T-helper 1 cell treated with Interleukin-12 subunit alpha and Interleukin-12 subunit beta and Interleukin-4 antibody, amounts not matched to agents 30 ng/mL and 1 ng/mL, for 36 hours (primary cell): Measurements from ENCODE around the gene PLD2. TPM values are rescaled to one million over a fixed set of nuclear protein-coding genes. Genes with fewer than 3 reads are reported as not detected.

ENCODE experiments used
- intact Hi-C: fragments of 100-400 bp; cut with micrococcal nuclease; formaldehyde crosslinking; loops from one replicate; pipeline ENCODE4 v1.15.1; 2024
- total RNA-seq: library from RNA; stranded (reverse); gene quantifications from 2 replicates; pipeline ENCODE4 v1.2.3, GENCODE V29; 2022

The PLD2 gene
- total RNA-seq, 1 donor from 2014 or later, result 37.2 TPM

DNA sequence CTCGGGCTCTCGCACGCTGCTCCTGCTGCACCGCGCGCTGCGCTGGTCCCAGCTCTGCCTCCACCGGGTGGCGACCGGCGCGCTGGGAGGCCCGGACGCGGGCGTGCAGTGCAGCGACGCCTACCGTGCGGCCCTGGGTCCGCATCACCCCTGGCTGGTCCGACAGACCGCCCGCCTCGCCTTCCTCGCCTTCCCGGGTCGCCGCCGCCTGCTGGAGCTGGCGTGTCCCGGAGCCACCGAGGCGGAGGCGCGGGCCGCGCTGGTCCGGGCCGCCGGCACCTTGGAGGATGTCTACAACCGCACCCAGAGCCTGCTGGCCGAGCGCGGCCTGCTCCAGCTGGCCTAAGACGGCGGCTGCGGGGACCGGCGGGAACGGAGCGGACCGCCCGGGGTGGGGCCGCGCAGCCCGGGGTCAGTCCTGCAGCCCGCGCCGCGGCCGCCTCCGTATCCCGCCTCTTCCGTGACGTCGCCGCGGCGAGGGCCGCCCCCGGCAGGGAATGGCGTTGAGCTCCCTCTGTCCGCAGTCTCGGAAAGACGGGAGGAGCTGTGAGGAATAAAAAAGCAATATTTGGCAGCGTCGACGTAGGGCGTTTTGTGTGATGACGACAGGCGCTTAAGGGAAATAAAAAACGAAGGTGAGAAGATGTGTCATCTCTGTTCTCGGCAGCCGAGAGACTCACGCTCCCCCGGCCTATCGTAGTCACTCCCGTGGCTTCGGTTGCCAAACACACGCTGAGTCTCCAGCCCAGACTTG is 16.8 kb upstream of the PLD2 start:
- intact Hi-C loops, result loop anchor here (1.0 to 10.0 kb wide), 8 partner anchors 17 to 1155 kb away; partner anchors contain the start of genes ARRB2, CTNS, MED11 and MINK1

DNA sequence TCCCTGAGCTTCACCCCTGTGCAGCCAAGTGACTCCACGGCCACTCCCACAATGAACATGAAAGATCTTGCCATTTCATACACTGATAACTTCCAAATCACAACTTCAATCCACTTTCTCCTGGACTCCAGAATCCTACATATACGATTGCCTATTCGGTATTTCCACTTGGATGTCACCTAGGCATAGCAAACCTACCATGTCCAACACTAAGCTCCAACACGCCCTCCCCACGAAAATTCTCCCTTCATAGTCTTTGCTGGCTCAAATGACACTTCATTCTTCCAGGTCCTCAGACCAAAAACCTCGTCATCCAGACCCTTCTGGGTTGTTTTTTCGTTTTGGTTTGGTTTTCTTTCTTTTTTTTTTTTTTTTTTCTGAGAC is 16.3 kb upstream of the PLD2 start:
- intact Hi-C loops, result loop anchor here (1.0 to 10.0 kb wide), 7 partner anchors 16 to 1156 kb away; partner anchors contain the start of genes ARRB2, CTNS, MED11 and MINK1

DNA sequence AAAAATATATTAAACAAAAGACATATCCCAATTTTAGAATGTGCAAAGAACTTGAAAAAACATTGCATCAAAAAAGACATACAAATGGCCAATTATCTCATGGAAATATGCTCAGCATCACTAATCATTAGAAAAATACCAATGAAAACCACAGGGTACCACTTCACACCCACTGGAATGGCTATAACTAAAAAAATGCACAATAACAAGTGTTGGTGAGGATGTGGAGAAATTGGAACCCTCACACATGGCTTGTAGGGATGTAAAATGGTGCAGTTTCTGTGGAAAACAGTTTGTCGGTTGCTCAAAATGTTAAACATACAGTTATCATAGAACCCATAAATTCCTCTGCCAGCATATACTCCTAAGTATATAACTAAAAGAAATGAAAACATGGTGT is 11.8 kb upstream of the PLD2 start:
- intact Hi-C loops, result loop anchor here (5.0 to 10.0 kb wide), 3 partner anchors 428 to 1160 kb away; partner anchors contain the start of genes CTNS, CYB5D2, SHPK and UBE2G1

DNA sequence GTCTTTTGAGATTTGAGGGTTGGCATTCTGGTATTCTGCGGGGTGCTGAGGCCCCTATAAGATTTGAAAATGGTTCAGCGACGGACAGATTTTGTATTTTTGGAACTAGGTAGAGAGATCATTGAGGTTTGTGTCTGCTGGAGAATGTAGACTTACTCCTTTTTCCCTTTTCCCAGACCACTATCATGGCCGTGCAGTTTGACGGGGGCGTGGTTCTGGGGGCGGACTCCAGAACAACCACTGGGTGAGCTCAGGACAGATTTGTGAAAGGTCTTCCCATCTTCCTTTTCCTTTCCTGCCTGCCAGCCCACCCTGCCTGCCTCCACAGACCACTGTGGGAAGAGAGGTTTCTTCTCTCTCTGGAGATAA is 10.4 kb upstream of the PLD2 start:
- intact Hi-C loops, result loop anchor here (1.0 to 10.0 kb wide), 8 partner anchors 11 to 1162 kb away; partner anchors contain the start of genes ARRB2, CHRNE, CTNS and CYB5D2

DNA sequence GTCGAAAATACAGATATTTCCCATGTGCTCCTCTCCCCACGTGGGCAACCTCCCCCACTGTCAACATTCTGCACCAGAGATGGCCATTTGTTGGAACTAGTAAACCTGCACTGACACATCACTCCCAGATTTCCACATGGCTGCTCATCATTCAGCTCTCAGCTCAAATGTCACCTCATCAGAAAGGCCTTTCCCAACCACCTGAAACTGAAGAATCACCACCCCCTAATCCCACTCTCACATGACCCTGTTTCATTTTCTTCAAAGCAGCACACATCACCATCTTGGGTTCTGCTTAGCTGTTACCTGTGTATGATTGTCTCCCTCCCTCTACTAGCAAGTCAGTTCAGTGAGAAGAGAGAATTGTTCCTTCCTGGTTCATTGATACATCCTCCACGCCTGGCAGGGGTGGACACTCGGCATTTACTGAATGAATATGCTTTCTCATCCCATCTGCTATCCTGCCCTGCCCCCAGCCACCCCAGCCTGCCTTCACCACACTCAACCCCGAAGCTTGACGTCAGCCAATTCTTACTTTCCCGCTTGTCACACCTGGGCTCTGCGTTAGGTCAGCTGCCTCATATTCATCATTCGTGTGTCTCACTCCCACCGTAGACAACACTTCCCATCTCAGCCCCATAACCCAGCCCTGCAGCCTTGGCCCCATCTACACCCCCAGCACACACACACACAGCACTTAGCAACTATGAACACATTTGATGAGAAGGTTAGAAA is 6.3 kb upstream of the PLD2 start:
- intact Hi-C loops, result no loop called here

DNA sequence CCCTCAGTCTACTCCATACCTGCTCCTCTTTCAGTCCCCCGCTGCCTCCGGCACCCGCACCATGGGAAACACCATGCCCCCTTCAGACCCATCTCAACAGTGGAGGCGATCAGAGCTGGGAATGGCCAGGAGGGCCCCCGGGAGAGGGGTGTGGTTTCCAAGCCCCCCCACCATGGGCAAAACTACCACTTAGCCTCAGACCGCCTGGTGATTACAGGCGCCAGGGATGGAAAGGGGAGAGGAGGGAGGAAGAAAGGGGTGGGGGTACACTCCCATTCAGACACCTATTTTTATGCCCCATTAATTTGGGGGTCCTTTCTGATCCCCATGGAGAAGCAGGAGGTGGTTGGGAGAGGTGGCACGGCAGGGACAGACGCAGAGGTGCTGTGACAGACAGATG is 4.7 kb upstream of the PLD2 start, which contains the start of gene C17orf114:
TSS of gene C17orf114 (minus strand) at position 101 of the 400 bp plus-strand sequence.
- intact Hi-C loops, result no loop called here

DNA sequence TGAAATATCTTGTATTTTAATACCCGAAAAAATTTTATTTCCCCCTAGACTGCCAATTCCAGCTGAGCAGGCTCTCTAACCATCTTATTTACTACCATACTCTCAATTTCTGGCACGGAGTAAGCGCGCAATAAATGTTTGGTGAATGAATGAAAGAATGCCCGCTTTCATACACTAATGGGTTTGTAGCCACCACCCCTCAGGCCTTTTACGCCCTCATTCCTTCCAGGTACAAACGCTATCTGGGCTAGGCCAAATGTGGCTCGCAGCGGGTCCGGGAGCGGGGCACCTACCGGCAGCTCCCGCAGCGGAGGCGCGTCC is 536 bp upstream of the PLD2 start:
- intact Hi-C loops, result loop anchor here (2.0 kb wide), 1 partner anchor 16 kb away; no protein-coding TSS in a partner anchor

DNA sequence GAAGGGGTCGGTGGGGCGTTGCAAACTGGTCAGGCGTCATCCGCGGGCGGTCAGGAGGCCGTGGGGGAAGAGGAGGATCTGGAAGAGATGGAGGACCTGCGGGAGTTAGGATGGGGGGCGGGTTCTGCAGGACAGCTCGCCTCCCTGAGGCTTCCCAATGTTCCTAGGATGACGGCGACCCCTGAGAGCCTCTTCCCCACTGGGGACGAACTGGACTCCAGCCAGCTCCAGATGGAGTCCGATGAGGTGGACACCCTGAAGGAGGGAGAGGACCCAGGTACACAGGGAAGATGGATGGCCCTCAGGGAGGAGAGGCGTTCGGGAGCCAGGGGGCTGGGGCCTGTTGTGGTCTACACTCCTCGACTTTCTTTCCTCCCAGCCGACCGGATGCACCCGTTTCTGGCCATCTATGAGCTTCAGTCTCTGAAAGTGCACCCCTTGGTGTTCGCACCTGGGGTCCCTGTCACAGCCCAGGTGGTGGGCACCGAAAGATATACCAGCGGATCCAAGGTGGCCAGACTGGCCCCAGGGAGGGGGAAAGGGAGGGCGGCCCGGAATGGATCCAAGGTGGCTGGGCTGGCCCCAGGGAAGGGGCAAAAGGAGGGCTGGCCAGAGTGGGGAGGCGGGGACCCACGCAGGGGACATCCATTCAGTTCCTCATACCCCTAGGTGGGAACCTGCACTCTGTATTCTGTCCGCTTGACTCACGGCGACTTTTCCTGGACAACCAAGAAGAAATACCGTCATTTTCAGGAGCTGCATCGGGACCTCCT is 839 bp downstream of the PLD2 start:
- intact Hi-C loops, result loop anchor here (1.0 to 2.0 kb wide), 4 partner anchors 11 to 97 kb away; partner anchors contain the start of genes ARRB2, MINK1 and PSMB6

DNA sequence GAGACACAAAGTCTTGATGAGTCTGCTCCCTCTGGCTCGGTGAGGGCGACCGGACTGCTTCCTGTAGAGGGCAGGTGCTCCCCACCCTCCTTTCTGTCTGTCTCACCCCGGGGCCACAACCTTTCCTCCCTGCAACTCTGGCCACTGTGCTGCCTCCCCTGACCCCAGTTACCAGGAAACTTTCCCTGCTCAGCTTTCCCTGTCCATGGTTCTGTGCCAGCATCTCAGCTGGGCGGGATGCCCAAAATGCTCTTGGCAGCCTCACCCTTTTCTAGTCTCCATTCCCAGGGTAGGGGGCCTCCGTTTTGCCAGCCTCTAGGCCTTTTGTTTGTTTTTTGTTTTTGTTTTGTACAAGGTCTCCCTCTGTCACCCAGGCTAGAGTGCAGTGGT is 1.4 kb downstream of the PLD2 start:
- intact Hi-C loops, result no loop called here

DNA sequence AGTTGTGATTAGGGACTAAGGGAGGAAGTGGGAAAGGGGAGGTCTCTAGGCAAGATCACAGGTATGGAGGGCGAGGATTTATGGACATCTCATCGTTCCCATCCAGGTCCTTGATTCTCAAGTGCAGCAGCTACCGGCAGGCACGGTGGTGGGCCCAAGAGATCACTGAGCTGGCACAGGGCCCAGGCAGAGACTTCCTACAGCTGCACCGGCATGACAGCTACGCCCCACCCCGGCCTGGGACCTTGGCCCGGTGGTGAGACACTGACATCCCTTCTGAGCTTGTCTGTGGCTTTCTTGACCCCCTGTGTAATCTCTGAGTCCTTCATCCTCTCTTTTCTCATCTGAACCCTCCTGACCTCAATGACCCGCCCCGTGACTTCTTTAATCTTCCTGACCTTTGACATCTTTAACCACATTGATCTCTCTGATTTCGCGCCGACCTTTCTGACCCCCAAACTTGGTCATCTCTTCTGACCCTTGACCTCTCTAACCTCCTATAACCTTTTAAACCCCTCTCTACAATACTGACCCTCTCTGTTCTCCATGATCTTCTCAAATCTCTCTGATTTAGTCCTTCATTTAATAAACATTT is 3.8 kb downstream of the PLD2 start:
- intact Hi-C loops, result no loop called here

DNA sequence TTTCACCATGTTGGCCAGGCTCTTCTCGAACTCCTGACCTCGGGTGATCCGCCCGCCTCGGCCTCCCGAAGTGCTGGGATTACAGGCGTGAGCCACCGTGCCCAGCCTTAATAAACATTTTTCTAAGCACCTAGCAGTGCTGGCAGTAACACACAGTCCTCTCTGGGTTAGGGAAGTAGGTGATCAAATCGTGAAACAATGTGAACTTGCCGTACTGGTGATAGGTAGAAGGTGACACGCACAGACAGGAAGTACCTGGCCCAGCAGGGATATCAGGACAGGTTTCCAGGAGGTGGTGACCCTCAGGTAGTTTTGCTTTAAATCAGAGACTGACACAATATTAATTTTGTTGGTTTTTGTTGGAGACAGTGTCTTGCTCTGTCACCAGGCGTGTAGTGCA is 4.5 kb downstream of the PLD2 start:
- intact Hi-C loops, result no loop called here

DNA sequence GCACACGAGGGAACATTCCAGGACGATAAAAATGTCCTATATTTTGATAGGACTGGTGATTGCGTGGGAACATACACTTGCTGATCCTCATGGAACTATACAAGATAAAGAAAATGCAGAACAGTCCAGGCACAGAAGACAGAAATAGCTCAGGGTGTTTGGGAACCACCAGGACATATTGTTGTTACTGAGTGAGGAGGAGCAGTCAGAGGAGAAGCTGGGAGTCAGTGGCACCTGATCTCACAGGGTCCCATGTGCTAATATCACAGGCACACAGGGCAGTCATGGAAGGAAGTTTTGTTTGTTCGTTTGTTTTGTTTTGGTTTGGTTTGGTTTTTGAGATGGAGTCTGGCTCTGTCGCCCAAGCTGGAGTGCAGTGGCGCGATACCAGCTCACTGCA is 5.7 kb downstream of the PLD2 start:
- intact Hi-C loops, result no loop called here

DNA sequence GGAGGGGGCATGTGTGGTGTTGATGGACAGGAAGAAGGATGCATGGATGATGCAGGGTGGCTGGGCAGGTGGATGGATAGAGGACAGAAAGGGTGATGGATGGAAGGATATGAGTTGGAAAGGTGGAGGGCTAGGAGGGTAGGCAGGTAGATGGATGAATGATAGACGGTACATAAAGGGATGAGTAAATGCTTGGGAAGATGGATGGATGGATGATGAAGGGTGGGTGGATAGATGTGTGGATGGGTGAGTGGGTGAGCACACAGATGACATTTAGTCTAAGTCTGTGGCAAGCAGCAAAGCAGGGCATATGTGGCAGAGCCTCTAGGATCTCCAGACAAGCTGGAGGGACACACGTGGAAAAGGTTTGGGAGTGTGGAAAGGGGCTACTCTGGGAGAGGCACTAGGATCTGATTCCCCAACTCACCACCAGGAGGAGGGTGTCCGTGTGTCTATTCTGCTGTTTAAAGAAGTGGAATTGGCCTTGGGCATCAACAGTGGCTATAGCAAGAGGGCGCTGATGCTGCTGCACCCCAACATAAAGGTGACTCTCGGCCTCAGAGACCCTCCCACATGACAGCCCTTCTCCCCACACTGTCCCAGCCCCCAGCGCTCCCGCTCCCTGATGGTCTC is 8.2 kb downstream of the PLD2 start:
- intact Hi-C loops, result no loop called here

DNA sequence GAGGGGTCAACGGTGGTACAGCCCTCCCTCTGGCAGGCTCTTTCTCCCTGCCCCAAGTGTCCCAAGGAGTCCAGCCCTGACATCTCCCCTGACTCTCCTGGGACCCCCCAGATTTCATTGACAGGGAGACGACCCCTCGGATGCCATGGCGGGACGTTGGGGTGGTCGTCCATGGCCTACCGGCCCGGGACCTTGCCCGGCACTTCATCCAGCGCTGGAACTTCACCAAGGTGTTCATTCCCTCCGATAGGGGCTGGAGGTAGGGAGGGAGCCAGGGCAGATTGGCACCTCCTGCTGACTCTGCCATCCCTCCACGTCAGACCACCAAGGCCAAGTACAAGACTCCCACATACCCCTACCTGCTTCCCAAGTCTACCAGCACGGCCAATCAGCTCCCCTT is 9.9 kb downstream of the PLD2 start:
- intact Hi-C loops, result no loop called here

DNA sequence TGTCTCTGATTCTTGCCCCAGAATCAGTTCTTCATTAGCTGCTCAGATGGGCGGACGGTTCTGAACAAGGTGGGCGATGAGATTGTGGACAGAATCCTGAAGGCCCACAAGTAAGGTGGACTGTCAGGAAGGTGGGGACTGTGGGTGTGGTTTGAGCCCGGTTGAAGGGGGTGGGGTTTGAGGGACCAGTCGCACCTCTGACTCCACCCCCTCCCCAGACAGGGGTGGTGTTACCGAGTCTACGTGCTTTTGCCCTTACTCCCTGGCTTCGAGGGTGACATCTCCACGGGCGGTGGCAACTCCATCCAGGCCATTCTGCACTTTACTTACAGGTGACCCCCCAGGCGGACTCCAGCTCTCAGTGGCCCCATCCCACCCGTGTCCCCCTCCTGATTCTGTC is 11.3 kb downstream of the PLD2 start:
- intact Hi-C loops, result no loop called here

DNA sequence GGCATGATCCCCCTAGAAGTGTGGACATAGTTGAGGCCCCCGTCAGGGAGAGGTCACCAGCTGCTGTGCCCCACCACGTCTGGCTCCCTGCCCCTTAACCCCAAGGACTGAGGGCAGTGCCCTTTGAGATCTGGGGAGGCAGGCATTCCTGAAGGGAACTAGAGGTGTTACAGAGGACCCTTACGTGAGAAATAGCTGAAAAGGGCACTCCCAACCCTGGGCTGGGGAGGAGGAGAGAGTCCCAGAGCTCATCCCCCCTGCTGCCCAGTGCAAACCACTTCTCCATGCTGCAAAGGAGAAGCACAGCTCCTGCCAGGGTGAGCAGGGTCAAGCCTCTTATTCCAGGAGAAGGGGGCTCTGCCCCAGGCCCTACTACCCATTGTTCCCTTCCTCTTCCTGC is 15.9 kb downstream of the PLD2 start:
- intact Hi-C loops, result no loop called here

DNA sequence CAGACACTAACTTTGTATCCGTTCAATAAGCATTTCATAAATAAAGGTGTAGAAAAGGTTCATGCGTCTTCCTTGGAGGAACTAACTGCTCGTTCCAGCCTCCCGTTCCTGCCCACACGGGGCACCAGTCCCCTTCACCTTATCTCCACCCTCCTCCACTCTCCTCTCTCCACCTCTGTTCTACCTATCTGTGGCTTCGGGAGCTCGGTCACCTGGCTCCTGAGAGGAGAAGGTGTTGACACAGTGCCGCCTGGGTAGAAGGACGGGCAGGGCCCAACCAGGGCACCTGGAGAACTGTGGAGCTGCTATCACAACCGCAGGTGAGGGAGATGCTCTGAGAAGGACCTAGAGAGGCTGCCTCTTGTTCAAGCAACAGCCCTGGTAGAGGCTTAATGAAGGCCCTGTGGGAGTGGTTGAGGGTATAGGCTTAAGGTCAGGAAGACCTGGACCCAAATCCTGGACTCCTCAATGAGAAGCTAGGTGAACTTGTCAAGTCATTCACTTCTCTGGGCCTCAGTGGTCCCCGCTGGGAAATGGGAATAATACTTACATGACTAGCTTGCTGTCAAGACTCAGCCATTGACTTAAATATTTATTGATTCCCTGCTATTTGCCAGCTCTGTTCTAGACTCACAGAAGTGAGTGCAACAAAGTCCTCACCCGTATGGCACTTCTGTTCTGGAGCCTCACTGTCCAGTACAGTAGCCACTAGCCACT is 16.6 kb downstream of the PLD2 start:
- intact Hi-C loops, result no loop called here

DNA sequence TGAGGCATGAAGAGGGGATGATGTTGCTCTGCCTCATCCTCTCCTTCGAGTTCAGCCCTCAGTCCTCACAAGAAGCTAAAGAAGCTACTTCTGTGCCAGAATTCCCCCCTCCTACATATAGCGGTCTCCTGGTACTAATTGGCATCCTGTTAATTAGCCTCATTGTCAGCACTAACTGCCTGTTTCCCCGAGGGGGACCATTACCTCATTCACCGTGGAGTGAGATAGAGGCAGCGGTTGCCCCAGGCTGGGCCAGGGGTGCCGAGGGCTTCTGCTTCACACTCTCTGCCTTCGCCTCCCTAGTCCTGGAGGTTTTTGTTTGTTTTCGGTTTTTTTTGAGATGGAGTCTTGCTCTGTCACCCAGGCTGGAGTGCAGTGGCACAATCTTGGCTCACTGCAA is 20.4 kb downstream of the PLD2 start:
- intact Hi-C loops, result no loop called here

DNA sequence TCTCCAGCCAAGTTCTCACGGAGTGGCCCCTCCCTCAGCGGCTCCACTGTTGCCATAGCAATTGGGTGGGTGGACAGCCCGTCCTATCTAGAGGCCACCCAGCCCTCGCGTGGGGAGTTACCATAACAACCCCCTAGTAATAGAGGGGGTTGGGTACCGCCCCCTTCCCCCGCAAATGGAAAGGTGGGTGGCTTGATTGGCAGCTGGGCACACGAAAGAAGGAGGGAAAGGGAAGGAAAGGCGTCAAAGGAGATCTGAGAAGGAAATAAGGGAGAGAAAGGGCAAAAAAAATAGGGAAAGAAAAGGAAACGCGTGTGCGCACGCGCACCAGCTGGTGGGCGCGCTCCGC is 25.9 kb downstream of the PLD2 start:
- intact Hi-C loops, result loop anchor here (1.0 to 5.0 kb wide), 7 partner anchors 26 to 123 kb away; partner anchors contain the start of genes ARRB2, C17orf107, MED11 and PLD2
